Measurements from ENCODE around the gene HES1. TPM values are rescaled to one million over a fixed set of nuclear protein-coding genes. Genes with fewer than 3 reads are reported as not detected.

Gene HES1
- total and polyA plus RNA-seq, 10 of the 15 experiments (the other 5 are each of a cell fraction or from before 2014, with no cell fraction given): 0.46 to 5.3 (median 2.3) TPM

GRCh38 chr3:194110483-194110882, 25.5 kb upstream of the HES1 start:
- no peaks in the 10 kb centered on the region for H3K36me3 ChIP-seq (ENCODE audit: control insufficient read depth in 2 of 2, insufficient read depth in 2 of 2, low read length in 1 of 2)
- RAD21 ChIA-PET (ENCODE audit: unreplicated experiment): interaction anchor here (1.4 kb wide), 1 partner anchor 15 kb away, joined by 3 read pairs; no protein-coding TSS in a partner anchor
- no peak overlapping the region for H3K4me3 ChIP-seq
- H2AFZ ChIP-seq (ENCODE audit: control insufficient read depth, low read depth, low read length): no peak overlapping the region
- DNase-seq (ENCODE audit: low read depth, low spot score): no peak
- in situ Hi-C loops (cut with MboI) (no loop called here), intact Hi-C loops (cut with micrococcal nuclease; ENCODE audit: unreplicated experiment) (no loop called here)
- BruUV-seq (replicated peaks): no TSS peak
- 58% methylated on average over 7 of the region's 9 CpGs for WGBS (ENCODE audit: insufficient coverage, insufficient replicate concordance, low lambda C conversion rate, missing lambda C conversion rate)
- no peak overlapping the region for H3K27ac ChIP-seq (ENCODE audit: control insufficient read depth, insufficient read depth)
- no peaks in the 10 kb centered on the region for H3K4me1 ChIP-seq (ENCODE audit: control insufficient read depth, insufficient read depth, low read length)
- H3K27me3 ChIP-seq (replicated peaks in 1 of 2; ENCODE audit: control insufficient read depth in 2 of 2, insufficient read depth in 2 of 2, low read length in 1 of 2): peaks cover 2 to 4% of the 10 kb centered on the region in 2 experiments
- H4K20me1 ChIP-seq (ENCODE audit: control insufficient read depth, insufficient read depth): no peaks in the 10 kb centered on the region
- no peak overlapping the region for H3K9ac ChIP-seq (ENCODE audit: control insufficient read depth, insufficient read depth, low read length)
- TF ChIP-seq WRNIP1 (IDR thresholded peaks at IDR 0.05; ENCODE audit: borderline replicate concordance, low read depth, low read length) (no peak), RELB (IDR thresholded peaks at IDR 0.05; ENCODE audit: low read depth) (no peak), SPI1 (IDR thresholded peaks at IDR 0.05; ENCODE audit: borderline replicate concordance, insufficient read depth, low read depth, low read length) (no peak), KAT2A (conservative IDR thresholded peaks at IDR 0.05; ENCODE audit: control insufficient read depth, low read depth, low read length) (no peak), GABPA (IDR thresholded peaks at IDR 0.05; ENCODE audit: low read depth) (no peak), TARDBP (IDR thresholded peaks at IDR 0.05; ENCODE audit: borderline replicate concordance) (no peak), NFIC (IDR thresholded peaks at IDR 0.05; ENCODE audit: low read depth, low read length) (no peak), IKZF2 (IDR thresholded peaks at IDR 0.05) (no peak), BHLHE40 (IDR thresholded peaks at IDR 0.05; ENCODE audit: borderline replicate concordance in 1 of 2, low read depth in 2 of 2, low read length in 1 of 2) (no peak), REST (IDR thresholded peaks at IDR 0.05; ENCODE audit: low read depth, low read length) (no peak), HDAC6 (IDR thresholded peaks at IDR 0.05; ENCODE audit: unreplicated experiment) (no peak)
- FAIRE-seq: no peak
- ATAC-seq: no peak
- CTCF ChIA-PET: interaction anchor here (0.9 kb wide), 1 partner anchor 205 kb away, joined by 3 read pairs; no protein-coding TSS in a partner anchor
- SMC1A ChIA-PET (ENCODE audit: uncharacterized antibody, unreplicated experiment): interaction anchor here (2.4 kb wide), 1 partner anchor 20 kb away, joined by 11 read pairs; no protein-coding TSS in a partner anchor
- no peaks in the 10 kb centered on the region for H3K79me2 ChIP-seq (ENCODE audit: control insufficient read depth, insufficient read depth, low read length)
- POLR2A ChIA-PET: no interaction called here
- no peak overlapping the region for H3K4me2 ChIP-seq (ENCODE audit: control insufficient read depth, insufficient read depth)
- no peaks in the 10 kb centered on the region for H3K9me3 ChIP-seq (replicated peaks; ENCODE audit: control insufficient read depth, insufficient read depth, low read length)

All from GM12878 (cell line).